GM12892 (cell line): ENCODE measurements around the gene MUC5AC.

Experiments used
- POLR2A ChIP-seq: IDR thresholded peaks from 2 replicates; pipeline ENCODE4 v1.6.1; 2011; ENCODE audit warnings: low read depth, low read length, control low read depth
- POLR2AphosphoS5 ChIP-seq: IDR thresholded peaks from 2 replicates; pipeline ENCODE4 v1.6.1; 2011; ENCODE audit warnings: low read depth, low read length, control low read depth

GRCh38 chr11:1197431-1197885 is 39.7 kb downstream of the MUC5AC start:
- TF ChIP-seq POLR2AphosphoS5: no peak
- no peak for TF ChIP-seq POLR2A
